Gastroesophageal sphincter (tissue), 4 donors: Measurements from ENCODE around the gene REELD1. TPM values are rescaled to one million over a fixed set of nuclear protein-coding genes. Genes with fewer than 3 reads are reported as not detected.

Experiments
- ATAC-seq: fragments of 150-250 bp; one replicate; pipeline ENCODE4 v1.9.1; 2016; ENCODE audit warnings: mild to moderate bottlenecking, moderate library complexity
- H3K27ac ChIP-seq, 4 donors: fragments of 200-600 bp; sonication (generic) in 3 of 4; 1 replicate in 3 of 4; 2 replicates in 1 of 4; pipeline ENCODE4 v1.5.1; 2016 to 2019
- H3K27me3 ChIP-seq: fragments of 200-600 bp; sonication (generic); one replicate; pipeline ENCODE4 v1.5.1; 2019
- H3K36me3 ChIP-seq, 2 donors: fragments of 200-600 bp; sonication (generic); one replicate each; pipeline ENCODE4 v1.5.1; 2019; ENCODE audit warnings: control low read depth in 1 of 2
- H3K4me1 ChIP-seq, 3 donors: fragments of 200-600 bp; sonication (generic); 1 replicate in 2 of 3; 2 replicates in 1 of 3; pipeline ENCODE4 v1.5.1; 2016 to 2019; ENCODE audit warnings: control low read depth in 2 of 3
- H3K4me3 ChIP-seq, 2 donors: fragments of 200-600 bp; sonication (generic); one replicate each; pipeline ENCODE4 v1.5.1; 2019; ENCODE audit warnings: mild to moderate bottlenecking in 1 of 2, moderate library complexity in 1 of 2
- H3K9me3 ChIP-seq, 3 donors: fragments of 200-600 bp; sonication (generic); one replicate each; pipeline ENCODE4 v1.5.1; 2017 to 2019; ENCODE audit warnings: control low read depth in 2 of 3
- CTCF ChIP-seq, 4 experiments: fragments of 200-600 bp in 2 of 4; fragments of 450-650 bp in 2 of 4; sonication (generic) in 1 of 4; IDR thresholded peaks; one replicate each; pipeline ENCODE4 v1.5.1; 2017 to 2019; ENCODE audit warnings: antibody characterized with exemption in 4 of 4, mild to moderate bottlenecking in 2 of 4, moderate library complexity in 2 of 4
- EP300 ChIP-seq: sonication (generic); formaldehyde crosslinking; IDR thresholded peaks from one replicate; pipeline ENCODE4 v1.6.1; 2017; ENCODE audit warnings: antibody characterized with exemption, mild to moderate bottlenecking
- POLR2A ChIP-seq, 2 donors: fragments of 450-650 bp; IDR thresholded peaks; one replicate each; pipeline ENCODE4 v1.6.1; 2017; ENCODE audit warnings: antibody characterized with exemption in 2 of 2, mild to moderate bottlenecking in 2 of 2, moderate library complexity in 1 of 2
- POLR2AphosphoS5 ChIP-seq: sonication (generic); formaldehyde crosslinking; IDR thresholded peaks from one replicate; pipeline ENCODE4 v1.6.1; 2017; ENCODE audit warnings: antibody characterized with exemption
- WGBS, 2 donors: methylation state at CpG; one replicate each; pipeline ENCODE4 v1.1.5; 2018; ENCODE audit warnings: low coverage in 1 of 2; 5-methylcytosine and 5-hydroxymethylcytosine counted together
- total RNA-seq, 4 donors: library from RNA; depleted of rRNA; stranded (reverse); fragments of >200 nt; gene quantifications; one replicate each; pipeline ENCODE4 v1.1.0, GENCODE V29; 2016

Gene REELD1
- total RNA-seq, 4 donors from 2014 or later: 0.78 to 1.4 TPM; not detected in 2

- H3K4me1 ChIP-seq: peaks cover 8 to 52% (median 16%) of the 10 kb centered on the region in 3 donors
- no peaks in the 10 kb centered on the region for H3K27me3 ChIP-seq
- no peak overlapping the region for H3K27ac ChIP-seq
- H3K4me3 ChIP-seq: peak overlapping the region in 1 of 2 donors; percentile 88
- WGBS, 2 donors: 94% methylated on average over 2 of the region's 2 CpGs; no CpG with 5 or more reads in 1 of the 2 donors
- TF ChIP-seq CTCF (IDR thresholded peaks at IDR 0.05) (no peak), EP300 (no peak), POLR2AphosphoS5 (no peak), POLR2A (IDR thresholded peaks at IDR 0.05) (no peak)
- no peaks in the 10 kb centered on the region for H3K36me3 ChIP-seq
- no peak for ATAC-seq
- H3K9me3 ChIP-seq: no peaks in the 10 kb centered on the region
Measured at GRCh38 chr4:146176891-146177290, 37.4 kb upstream of the REELD1 start.

GRCh38 chr4:146178126-146178525, 36.2 kb upstream of the REELD1 start:
- H3K4me3 ChIP-seq: no peak overlapping the region
- WGBS, 2 donors: 57 to 73% methylated on average over 3 to 5 of the region's 8 CpGs
- H3K9me3 ChIP-seq: no peaks in the 10 kb centered on the region
- TF ChIP-seq CTCF (IDR thresholded peaks at IDR 0.05) (no peak), EP300 (no peak), POLR2A (IDR thresholded peaks at IDR 0.05) (no peak), POLR2AphosphoS5 (no peak)
- no peak overlapping the region for H3K27ac ChIP-seq
- peaks cover 8 to 52% (median 16%) of the 10 kb centered on the region in 3 donors for H3K4me1 ChIP-seq
- H3K27me3 ChIP-seq: no peaks in the 10 kb centered on the region
- no peak for ATAC-seq
- peaks cover 0 to 3% of the 10 kb centered on the region in 2 donors for H3K36me3 ChIP-seq

GRCh38 chr4:146179784-146180370, 34.5 kb upstream of the REELD1 start:
- Histone ChIP-seq H3K27ac (no peak overlapping the region), H3K27me3 (no peaks in the 10 kb centered on the region), H3K4me3 (no peak overlapping the region), H3K9me3 (no peaks in the 10 kb centered on the region), H3K4me1 (peaks cover 8 to 52% (median 16%) of the 10 kb centered on the region in 3 donors), H3K36me3 (peaks cover 0 to 20% of the 10 kb centered on the region in 2 donors)
- WGBS, 2 donors: 59 to 60% methylated on average over 7 of the region's 7 CpGs
- ATAC-seq: no peak
- no peak for TF ChIP-seq EP300
- TF ChIP-seq CTCF (IDR thresholded peaks at IDR 0.05): no peak
- TF ChIP-seq POLR2A (IDR thresholded peaks at IDR 0.05): no peak
- TF ChIP-seq POLR2AphosphoS5: no peak

GRCh38 chr4:146182443-146182842, 31.9 kb upstream of the REELD1 start:
- H3K9me3 ChIP-seq: no peaks in the 10 kb centered on the region
- H3K36me3 ChIP-seq: peaks cover 0 to 44% of the 10 kb centered on the region in 2 donors
- H3K4me3 ChIP-seq: no peak overlapping the region
- peaks cover 6 to 34% (median 9%) of the 10 kb centered on the region in 3 donors for H3K4me1 ChIP-seq
- WGBS, 2 donors: 89 to 92% methylated on average over 3 of the region's 3 CpGs
- no peak overlapping the region for H3K27ac ChIP-seq
- ATAC-seq: no peak
- no peaks in the 10 kb centered on the region for H3K27me3 ChIP-seq
- TF ChIP-seq CTCF (IDR thresholded peaks at IDR 0.05) (no peak), EP300 (no peak), POLR2A (IDR thresholded peaks at IDR 0.05) (no peak), POLR2AphosphoS5 (no peak)

GRCh38 chr4:146183209-146183608, 31.1 kb upstream of the REELD1 start:
- 74 to 83% methylated on average over 2 of the region's 2 CpGs for WGBS, 2 donors
- H3K36me3 ChIP-seq: peaks cover 0 to 52% of the 10 kb centered on the region in 2 donors

More at GRCh38 chr4:146183209-146183608, 31.1 kb upstream of the REELD1 start:
- no peak for ATAC-seq
- Histone ChIP-seq H3K27me3 (no peaks in the 10 kb centered on the region), H3K9me3 (no peaks in the 10 kb centered on the region), H3K4me1 (peaks cover 3 to 26% (median 3%) of the 10 kb centered on the region in 3 donors), H3K27ac (no peak overlapping the region), H3K4me3 (no peak overlapping the region)
- TF ChIP-seq POLR2A (IDR thresholded peaks at IDR 0.05): no peak
- TF ChIP-seq EP300: no peak
- no peak for TF ChIP-seq CTCF (IDR thresholded peaks at IDR 0.05)
- TF ChIP-seq POLR2AphosphoS5: no peak
